ENCODE results near the gene HDAC4. TPM values are rescaled to one million over a fixed set of nuclear protein-coding genes. Genes with fewer than 3 reads are reported as not detected.
A peak's percentile ranks its signal among the peaks of the same experiment; 100 is the strongest.

Gene HDAC4
- total RNA-seq, 1 donor = 28.3 TPM

DNA sequence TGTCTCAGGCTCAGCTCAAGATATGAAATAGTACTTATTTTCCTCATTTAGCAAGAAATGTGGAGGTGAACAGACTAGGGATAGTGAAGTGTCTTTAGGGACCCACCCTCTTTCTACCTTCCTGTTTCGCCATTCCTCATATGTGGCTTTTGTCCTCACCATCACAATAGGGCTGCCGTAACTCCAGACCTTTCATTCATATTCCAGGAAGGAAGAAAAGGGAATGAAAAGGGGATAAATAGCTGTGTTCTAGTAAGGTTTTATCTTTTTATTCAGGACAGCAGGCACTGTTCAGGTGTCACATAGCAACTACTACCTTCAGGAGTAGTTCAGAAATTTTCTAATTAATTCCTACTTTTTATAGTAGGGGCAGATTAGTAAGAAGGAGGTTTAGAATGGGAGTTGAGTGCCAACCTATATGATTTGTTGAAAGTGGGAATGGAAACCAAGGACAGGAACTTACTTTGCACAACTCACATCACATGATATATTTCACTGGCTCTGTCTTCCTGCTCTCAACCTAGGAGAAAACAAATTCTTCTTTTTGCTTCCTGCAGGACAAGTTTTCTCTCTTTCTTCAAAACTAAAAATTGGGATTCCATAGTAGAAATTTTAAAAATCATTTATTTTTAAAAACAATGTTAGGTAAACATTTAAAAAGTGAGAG is 36.0 kb upstream of the HDAC4 start:
- H3K4me3 ChIP-seq (ENCODE audit: low read depth, low read length) = no peak overlapping the region
- TF ChIP-seq, protein P1, sequence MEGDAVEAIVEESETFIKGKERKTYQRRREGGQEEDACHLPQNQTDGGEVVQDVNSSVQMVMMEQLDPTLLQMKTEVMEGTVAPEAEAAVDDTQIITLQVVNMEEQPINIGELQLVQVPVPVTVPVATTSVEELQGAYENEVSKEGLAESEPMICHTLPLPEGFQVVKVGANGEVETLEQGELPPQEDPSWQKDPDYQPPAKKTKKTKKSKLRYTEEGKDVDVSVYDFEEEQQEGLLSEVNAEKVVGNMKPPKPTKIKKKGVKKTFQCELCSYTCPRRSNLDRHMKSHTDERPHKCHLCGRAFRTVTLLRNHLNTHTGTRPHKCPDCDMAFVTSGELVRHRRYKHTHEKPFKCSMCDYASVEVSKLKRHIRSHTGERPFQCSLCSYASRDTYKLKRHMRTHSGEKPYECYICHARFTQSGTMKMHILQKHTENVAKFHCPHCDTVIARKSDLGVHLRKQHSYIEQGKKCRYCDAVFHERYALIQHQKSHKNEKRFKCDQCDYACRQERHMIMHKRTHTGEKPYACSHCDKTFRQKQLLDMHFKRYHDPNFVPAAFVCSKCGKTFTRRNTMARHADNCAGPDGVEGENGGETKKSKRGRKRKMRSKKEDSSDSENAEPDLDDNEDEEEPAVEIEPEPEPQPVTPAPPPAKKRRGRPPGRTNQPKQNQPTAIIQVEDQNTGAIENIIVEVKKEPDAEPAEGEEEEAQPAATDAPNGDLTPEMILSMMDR (IDR thresholded peaks at IDR 0.05; ENCODE audit: insufficient read depth, low read length) = no peak
- no peak for DNase-seq (ENCODE audit: low read depth)

GRCh38 chr2:239436076-239436475 is 35.3 kb upstream of the HDAC4 start:
- DNase-seq (ENCODE audit: low read depth) = no peak

DNA sequence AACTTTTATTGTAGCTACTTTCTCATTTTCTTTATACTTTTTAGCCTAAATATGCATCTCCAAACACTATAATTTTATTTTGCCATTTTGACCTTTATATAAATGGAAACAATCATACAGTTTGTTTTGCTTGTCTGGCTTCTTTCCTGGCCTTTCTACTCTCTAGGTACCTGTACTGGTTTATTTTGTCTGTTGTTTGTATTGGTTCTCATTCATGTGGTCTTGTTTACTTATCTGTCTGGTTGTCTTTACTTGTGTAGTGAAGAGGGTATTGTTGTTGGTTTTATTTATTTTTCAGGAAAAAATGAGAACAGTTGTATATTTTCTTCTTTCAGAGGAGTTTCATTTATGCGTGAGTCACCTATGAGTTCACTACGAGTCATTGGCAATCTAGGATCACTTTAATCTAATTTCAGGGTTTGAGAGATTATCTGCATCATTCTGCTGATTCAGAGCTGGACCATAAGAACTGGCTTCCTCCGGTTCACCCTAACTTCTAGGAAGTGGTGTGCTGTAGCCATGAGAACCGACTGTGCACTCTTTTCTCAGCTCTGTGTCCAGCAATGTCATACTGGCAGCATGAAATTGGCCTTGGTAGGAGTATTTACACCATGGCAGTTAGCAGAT is 33.1 kb upstream of the HDAC4 start:
- H3K4me3 ChIP-seq (ENCODE audit: low read depth, low read length) = no peak overlapping the region
- TF ChIP-seq, protein P1 (IDR thresholded peaks at IDR 0.05; ENCODE audit: insufficient read depth, low read length) = no peak
- DNase-seq (ENCODE audit: low read depth) = peak; percentile 51

More at GRCh38 chr2:239436076-239436475, 35.3 kb upstream of the HDAC4 start:
- TF ChIP-seq, protein P1 (IDR thresholded peaks at IDR 0.05; ENCODE audit: insufficient read depth, low read length) = no peak
- no peak overlapping the region for H3K4me3 ChIP-seq (ENCODE audit: low read depth, low read length)

DNA sequence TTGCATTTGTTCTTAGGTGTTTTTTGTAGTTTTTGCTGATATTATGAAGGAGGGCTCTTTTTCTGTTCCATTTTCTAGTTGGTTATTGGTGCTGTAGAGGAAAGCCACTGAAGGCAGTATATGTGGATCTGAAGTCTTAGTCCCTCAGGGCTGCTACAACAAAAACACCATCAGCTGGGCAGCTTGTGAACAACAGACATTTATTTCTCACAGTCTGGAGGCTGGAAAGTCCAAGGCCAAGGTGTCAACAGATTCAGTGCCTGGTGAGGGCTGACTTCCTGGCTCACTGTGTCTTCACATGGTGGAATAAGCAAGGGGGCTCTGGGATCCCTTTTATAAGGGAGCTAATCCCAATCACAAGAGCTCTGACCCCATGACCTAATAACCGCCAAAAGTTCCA is 31.4 kb upstream of the HDAC4 start:
- no peak overlapping the region for H3K4me3 ChIP-seq (ENCODE audit: low read depth, low read length)
- TF ChIP-seq, protein P1 (IDR thresholded peaks at IDR 0.05; ENCODE audit: insufficient read depth, low read length) = no peak
- DNase-seq (ENCODE audit: low read depth) = no peak

DNA sequence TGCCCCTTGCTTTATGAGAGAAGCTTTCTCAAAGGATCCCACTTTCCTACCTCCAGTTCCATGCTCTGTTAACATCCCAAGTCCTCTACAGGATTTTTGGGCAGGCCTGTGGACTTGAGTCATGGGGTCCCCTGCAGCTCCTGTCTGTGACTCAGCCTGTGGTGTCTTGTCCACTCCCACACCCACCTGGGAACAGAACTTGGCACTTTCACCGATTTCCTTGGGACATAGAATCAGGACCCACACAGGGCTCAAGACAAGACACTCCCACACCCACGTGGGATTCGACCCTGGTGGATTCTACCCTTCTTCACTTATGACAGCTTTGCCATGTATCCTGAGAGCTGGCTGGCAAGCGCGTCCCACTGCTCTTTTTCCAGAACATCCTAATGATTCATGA is 30.7 kb upstream of the HDAC4 start:
- TF ChIP-seq, protein P1 (IDR thresholded peaks at IDR 0.05; ENCODE audit: insufficient read depth, low read length) = no peak
- DNase-seq (ENCODE audit: low read depth) = no peak
- no peak overlapping the region for H3K4me3 ChIP-seq (ENCODE audit: low read depth, low read length)

GRCh38 chr2:239429473-239430350 is 28.9 kb upstream of the HDAC4 start:
- TF ChIP-seq, protein P1 (IDR thresholded peaks at IDR 0.05; ENCODE audit: insufficient read depth, low read length) = no peak
- DNase-seq (ENCODE audit: low read depth) = no peak
- H3K4me3 ChIP-seq (ENCODE audit: low read depth, low read length) = no peak overlapping the region

All from fibroblast of the aortic adventitia (primary cell).